Duodenal mucosa (tissue), 2 donors: Measurements from ENCODE around the gene UBA5.
"Not testable (repeated sequence)": the region's sequence is repeated elsewhere in the genome, so short reads cannot be mapped to it uniquely, and the experiment has no call there.

Experiments
- H3K27ac ChIP-seq: one replicate; pipeline ENCODE4 v1.7.0; 2013; ENCODE audit warnings: low read depth, low read length
- H3K27me3 ChIP-seq, 2 donors: one replicate each; pipeline ENCODE4 v1.7.0; 2013; ENCODE audit warnings: low read length in 2 of 2, control low read depth in 1 of 2; ENCODE audit not compliant: insufficient read depth in 2 of 2, control insufficient read depth in 1 of 2
- H3K36me3 ChIP-seq, 2 donors: one replicate each; pipeline ENCODE4 v1.7.0; 2013; ENCODE audit warnings: low read length in 2 of 2, control low read depth in 1 of 2; ENCODE audit not compliant: insufficient read depth in 2 of 2, control insufficient read depth in 1 of 2
- H3K4me1 ChIP-seq, 2 donors: one replicate each; pipeline ENCODE4 v1.7.0; 2013; ENCODE audit warnings: low read length in 2 of 2, control low read depth in 1 of 2; ENCODE audit not compliant: insufficient read depth in 2 of 2, control insufficient read depth in 1 of 2
- H3K4me3 ChIP-seq, 2 donors: one replicate each; pipeline ENCODE4 v1.7.0; 2013; ENCODE audit warnings: low read length in 2 of 2, low read depth in 1 of 2
- H3K9ac ChIP-seq, 2 donors: one replicate each; pipeline ENCODE4 v1.7.0; 2013; ENCODE audit warnings: low read length in 2 of 2, low read depth in 1 of 2
- H3K9me3 ChIP-seq, 2 donors: one replicate each; pipeline ENCODE4 v1.7.0; 2013; ENCODE audit warnings: low read length in 2 of 2, control low read depth in 1 of 2; ENCODE audit not compliant: control insufficient read depth in 1 of 2

Gene UBA5

GRCh38 chr3:132628157-132628556 lies 32.0 kb upstream of the UBA5 start:
- H3K9ac ChIP-seq = no peak overlapping the region
- no peak overlapping the region for H3K4me3 ChIP-seq
- peaks cover 0 to 25% of the 10 kb centered on the region in 2 donors for H3K36me3 ChIP-seq
- H3K27me3 ChIP-seq = no peaks in the 10 kb centered on the region
- no peak overlapping the region for H3K27ac ChIP-seq
- H3K4me1 ChIP-seq = no peaks in the 10 kb centered on the region
- no peaks in the 10 kb centered on the region for H3K9me3 ChIP-seq

GRCh38 chr3:132629928-132630327 lies 30.2 kb upstream of the UBA5 start:
- Histone ChIP-seq H3K27me3 (no peaks in the 10 kb centered on the region), H3K9ac (no peak overlapping the region), H3K4me1 (no peaks in the 10 kb centered on the region), H3K9me3 (no peaks in the 10 kb centered on the region), H3K4me3 (no peak overlapping the region), H3K27ac (no peak overlapping the region), H3K36me3 (peaks cover 0 to 25% of the 10 kb centered on the region in 2 donors)

- H3K27me3 ChIP-seq = no peaks in the 10 kb centered on the region
- no peaks in the 10 kb centered on the region for H3K9me3 ChIP-seq
- H3K4me1 ChIP-seq = no peaks in the 10 kb centered on the region
- H3K27ac ChIP-seq = no peak overlapping the region
- peaks cover 0 to 25% of the 10 kb centered on the region in 2 donors for H3K36me3 ChIP-seq
- H3K9ac ChIP-seq = no peak overlapping the region
- H3K4me3 ChIP-seq = no peak overlapping the region
Measured at GRCh38 chr3:132630612-132631011, 29.5 kb upstream of the UBA5 start.

- no peaks in the 10 kb centered on the region for H3K27me3 ChIP-seq
Measured at GRCh38 chr3:132635052-132635451, 25.1 kb upstream of the UBA5 start.

GRCh38 chr3:132637590-132637989 lies 22.5 kb upstream of the UBA5 start:
- no peak overlapping the region for H3K27ac ChIP-seq
- no peaks in the 10 kb centered on the region for H3K27me3 ChIP-seq
- H3K4me1 ChIP-seq = no peaks in the 10 kb centered on the region
- H3K9ac ChIP-seq = no peak overlapping the region
- H3K9me3 ChIP-seq = no peaks in the 10 kb centered on the region
- H3K36me3 ChIP-seq = peaks cover 5 to 6% of the 10 kb centered on the region in 2 donors
- H3K4me3 ChIP-seq = peak overlapping the region in 1 of 2 donors; percentile 3

More at GRCh38 chr3:132635052-132635451, 25.1 kb upstream of the UBA5 start:
- Histone ChIP-seq H3K4me1 (no peaks in the 10 kb centered on the region), H3K36me3 (peaks cover 5 to 6% of the 10 kb centered on the region in 2 donors), H3K4me3 (no peak overlapping the region), H3K9me3 (no peaks in the 10 kb centered on the region), H3K9ac (no peak overlapping the region), H3K27ac (no peak overlapping the region)

GRCh38 chr3:132638706-132639105 lies 21.4 kb upstream of the UBA5 start:
- Histone ChIP-seq H3K27ac (no peak overlapping the region), H3K9ac (no peak overlapping the region), H3K9me3 (no peaks in the 10 kb centered on the region), H3K4me1 (no peaks in the 10 kb centered on the region), H3K36me3 (peaks cover 5 to 6% of the 10 kb centered on the region in 2 donors), H3K4me3 (no peak overlapping the region), H3K27me3 (no peaks in the 10 kb centered on the region)

GRCh38 chr3:132641427-132641826 lies 18.7 kb upstream of the UBA5 start:
- not testable (repeated sequence) for H3K4me1 ChIP-seq, H3K36me3 ChIP-seq, H3K27me3 ChIP-seq, H3K9me3 ChIP-seq, H3K27ac ChIP-seq, H3K4me3 ChIP-seq, H3K9ac ChIP-seq

- no peak overlapping the region for H3K9ac ChIP-seq
- peaks cover 5 to 6% of the 10 kb centered on the region in 2 donors for H3K36me3 ChIP-seq
- no peaks in the 10 kb centered on the region for H3K9me3 ChIP-seq
- no peak overlapping the region for H3K27ac ChIP-seq
- H3K4me1 ChIP-seq = no peaks in the 10 kb centered on the region
- H3K27me3 ChIP-seq = no peaks in the 10 kb centered on the region
- no peak overlapping the region for H3K4me3 ChIP-seq
Measured at GRCh38 chr3:132641837-132642538, 18.1 kb upstream of the UBA5 start.

GRCh38 chr3:132642539-132642847 lies 17.6 kb upstream of the UBA5 start:
- H3K27ac ChIP-seq = no peak overlapping the region
- H3K36me3 ChIP-seq = peaks cover 5 to 6% of the 10 kb centered on the region in 2 donors
- no peak overlapping the region for H3K4me3 ChIP-seq
- no peaks in the 10 kb centered on the region for H3K4me1 ChIP-seq
- no peak overlapping the region for H3K9ac ChIP-seq
- H3K27me3 ChIP-seq = no peaks in the 10 kb centered on the region
- no peaks in the 10 kb centered on the region for H3K9me3 ChIP-seq

GRCh38 chr3:132643366-132643765 lies 16.8 kb upstream of the UBA5 start:
- Histone ChIP-seq H3K9me3 (no peaks in the 10 kb centered on the region), H3K36me3 (peaks cover 5 to 6% of the 10 kb centered on the region in 2 donors), H3K4me1 (no peaks in the 10 kb centered on the region), H3K4me3 (no peak overlapping the region), H3K27me3 (no peaks in the 10 kb centered on the region), H3K9ac (no peak overlapping the region), H3K27ac (no peak overlapping the region)

- no peaks in the 10 kb centered on the region for H3K9me3 ChIP-seq
- H3K27ac ChIP-seq = no peak overlapping the region
- H3K27me3 ChIP-seq = no peaks in the 10 kb centered on the region
- H3K4me3 ChIP-seq = no peak overlapping the region
- no peaks in the 10 kb centered on the region for H3K4me1 ChIP-seq
- H3K9ac ChIP-seq = no peak overlapping the region
- no peaks in the 10 kb centered on the region for H3K36me3 ChIP-seq
Measured at GRCh38 chr3:132645058-132645457, 15.1 kb upstream of the UBA5 start.
